ENCODE results near the gene LRP2. TPM values are rescaled to one million over a fixed set of nuclear protein-coding genes. Genes with fewer than 3 reads are reported as not detected.

Gene LRP2
- polyA plus RNA-seq, 1 of the 3 experiments (the other 2 are of a cell fraction): not detected

GRCh38 chr2:169290433-169290832 lies 71.9 kb downstream of the LRP2 start:
- Histone ChIP-seq H3K4me2 (no peak overlapping the region), H3K9ac (no peak overlapping the region), H3K79me2 (ENCODE audit: insufficient read depth) (no peaks in the 10 kb centered on the region), H3K4me1 (ENCODE audit: control insufficient read depth in 1 of 2, insufficient read depth in 2 of 2, low read depth in 1 of 2, low read length in 1 of 2) (no peaks in the 10 kb centered on the region), H3K9me2 (no peaks in the 10 kb centered on the region), H3K36me3 (replicated peaks in 1 of 2; ENCODE audit: control insufficient read depth in 1 of 2, insufficient read depth in 2 of 2, low read length in 1 of 2) (no peaks in the 10 kb centered on the region), H3F3A (replicated peaks; ENCODE audit: insufficient read depth) (no peaks in the 10 kb centered on the region), H3K27ac (ENCODE audit: low read depth in 2 of 2, low read length in 1 of 2) (no peak overlapping the region), H3K27me3 (ENCODE audit: insufficient read depth) (no peaks in the 10 kb centered on the region), H3K9me3 (no peaks in the 10 kb centered on the region), H2AFZ (ENCODE audit: low read depth) (no peak overlapping the region), H4K20me1 (ENCODE audit: insufficient read depth) (no peaks in the 10 kb centered on the region), H3K4me3 (ENCODE audit: low read depth in 2 of 2, low read length in 1 of 2) (no peak overlapping the region)
- 9% methylated on average over 3 of the region's 3 CpGs for WGBS (ENCODE audit: low lambda C conversion rate)
- TF ChIP-seq CTCF (IDR thresholded peaks at IDR 0.05) (no peak), TCF12 (IDR thresholded peaks at IDR 0.05) (no peak), MEF2A (IDR thresholded peaks at IDR 0.05; ENCODE audit: borderline replicate concordance, low read depth) (no peak), USF2 (IDR thresholded peaks at IDR 0.05; ENCODE audit: borderline replicate concordance, low read depth, low read length) (no peak), ELF1 (IDR thresholded peaks at IDR 0.05) (no peak), TAF1 (IDR thresholded peaks at IDR 0.05; ENCODE audit: borderline replicate concordance, low read depth, low read length) (no peak), NFIC (IDR thresholded peaks at IDR 0.05; ENCODE audit: borderline replicate concordance) (no peak), GABPA (IDR thresholded peaks at IDR 0.05; ENCODE audit: low read depth) (no peak), FOXJ3 (CRISPR knock-in tag; IDR thresholded peaks at IDR 0.05) (no peak), ZBTB33 (IDR thresholded peaks at IDR 0.05; ENCODE audit: borderline replicate concordance, low read depth) (no peak), USF1 (IDR thresholded peaks at IDR 0.05; ENCODE audit: borderline replicate concordance, low read depth) (no peak), SMC3 (IDR thresholded peaks at IDR 0.05; ENCODE audit: low read depth, low read length) (no peak), PBX3 (IDR thresholded peaks at IDR 0.05) (no peak), EP300 (IDR thresholded peaks at IDR 0.05; ENCODE audit: borderline replicate concordance in 1 of 2, low read depth in 1 of 2, low read length in 1 of 2) (no peak), MAX (IDR thresholded peaks at IDR 0.05; ENCODE audit: low read depth) (no peak), TEAD4 (IDR thresholded peaks at IDR 0.05; ENCODE audit: borderline replicate concordance, insufficient read depth) (no peak), FOSL2 (IDR thresholded peaks at IDR 0.05; ENCODE audit: borderline replicate concordance, low read depth) (no peak), CHD2 (IDR thresholded peaks at IDR 0.05; ENCODE audit: low read length, partially characterized antibody) (no peak), GATA2 (CRISPR knock-in tag; IDR thresholded peaks at IDR 0.05) (no peak)
- DNase-seq: no peak
- POLR2A ChIA-PET: no interaction called here
- CTCF ChIA-PET: interaction anchor here (0.6 to 1.4 kb wide), 2 partner anchors 16 to 17 kb away, joined by 3 read pairs; no protein-coding TSS in a partner anchor
